PC-3 (cell line): Measurements from ENCODE around the gene MYO5C. TPM values are rescaled to one million over a fixed set of nuclear protein-coding genes. Genes with fewer than 3 reads are reported as not detected.

Experiments used
- ATAC-seq: fragments of 200-7000 bp; cut with Tn5 transposase; 2 replicates; pipeline ENCODE4 v1.9.1; 2020; ENCODE audit warnings: mild to moderate bottlenecking, moderate library complexity
- BruUV-seq: library from RNA; stranded (reverse); fragments of 400-500 nt; replicated peaks from 2 replicates; lab custom pipeline; 2021; lab: Mats Ljungman, UMichigan
- CTCF ChIA-PET: fragments of 300-600 bp; sonication (Branson Sonifier 250); formaldehyde crosslinking; loops from one replicate; lab custom pipeline; 2022; ENCODE audit warnings: antibody characterized with exemption; lab: Charles Lee
- POLR2A ChIA-PET: fragments of 300-600 bp; sonication (Branson Sonifier 250); formaldehyde crosslinking; loops from one replicate; lab custom pipeline; 2022; ENCODE audit warnings: antibody characterized with exemption; ENCODE audit not compliant: unreplicated experiment; lab: Charles Lee
- DNase-seq: peaks from one replicate; pipeline ENCODE4 v3.0.0-alpha.2; 2015
- H2AFZ ChIP-seq: fragments of 300-600 bp; sonication (generic); 2 replicates; pipeline ENCODE4 v1.6.0; 2016; ENCODE audit warnings: antibody characterized with exemption, low read length
- H3F3A ChIP-seq: fragments of 300-600 bp; sonication (generic); one replicate; pipeline ENCODE4 v1.6.0; 2017; ENCODE audit warnings: antibody characterized with exemption, low read length, control low read depth, mild to moderate bottlenecking; ENCODE audit not compliant: unreplicated experiment
- H3K27ac ChIP-seq: fragments of 300-600 bp; sonication (generic); 2 replicates; pipeline ENCODE4 v1.5.1; 2016; ENCODE audit warnings: mild to moderate bottlenecking, low read length
- H3K27me3 ChIP-seq: fragments of 300-600 bp; sonication (generic); 2 replicates; pipeline ENCODE4 v1.6.1; 2016; ENCODE audit warnings: low read length, mixed read lengths
- H3K36me3 ChIP-seq: fragments of 300-600 bp; sonication (generic); 2 replicates; pipeline ENCODE4 v1.6.1; 2016; ENCODE audit warnings: low read depth, mixed run types, low read length, mixed read lengths
- H3K4me1 ChIP-seq: fragments of 300-600 bp; sonication (generic); 2 replicates; pipeline ENCODE4 v1.5.1; 2016; ENCODE audit warnings: low read length; ENCODE audit not compliant: insufficient read depth
- H3K4me2 ChIP-seq: fragments of 300-600 bp; sonication (generic); 2 replicates; pipeline ENCODE4 v1.6.0; 2016; ENCODE audit warnings: low read length
- H3K4me3 ChIP-seq: fragments of 300-600 bp; sonication (generic); 2 replicates; pipeline ENCODE4 v1.5.1; 2016; ENCODE audit warnings: mild to moderate bottlenecking, low read length, mixed read lengths
- H3K79me2 ChIP-seq: fragments of 300-600 bp; sonication (generic); 2 replicates; pipeline ENCODE4 v1.6.1; 2017; ENCODE audit warnings: low read length, mixed read lengths
- H3K9ac ChIP-seq: fragments of 300-600 bp; sonication (generic); 2 replicates; pipeline ENCODE4 v1.6.0; 2016; ENCODE audit warnings: mild to moderate bottlenecking, low read length
- H3K9me2 ChIP-seq: fragments of 300-600 bp; sonication (generic); replicated peaks from 2 replicates; pipeline ENCODE4 v1.6.1; 2016; ENCODE audit warnings: mixed run types, low read length, mixed read lengths
- H3K9me3 ChIP-seq: fragments of 300-600 bp; sonication (generic); 2 replicates; pipeline ENCODE4 v1.6.1; 2016; ENCODE audit warnings: low read length, mixed read lengths
- H4K20me1 ChIP-seq: fragments of 300-600 bp; sonication (generic); 2 replicates; pipeline ENCODE4 v1.6.1; 2016; ENCODE audit warnings: low read length, mixed read lengths
- CTCF ChIP-seq: fragments of 300-600 bp; sonication (generic); conservative IDR thresholded peaks from 2 replicates; pipeline ENCODE4 v1.5.1; 2017; ENCODE audit warnings: antibody characterized with exemption, low read depth, mild to moderate bottlenecking, low read length
- EZH2 ChIP-seq: fragments of 300-600 bp; sonication (generic); IDR thresholded peaks from one replicate; pipeline ENCODE4 v1.6.1; 2017; ENCODE audit warnings: antibody characterized with exemption, mild to moderate bottlenecking, low read length; ENCODE audit not compliant: unreplicated experiment
- EZH2phosphoT487 ChIP-seq: fragments of 300-600 bp; sonication (generic); IDR thresholded peaks from 2 replicates; pipeline ENCODE4 v1.6.1; 2018; ENCODE audit warnings: mild to moderate bottlenecking, antibody characterized with exemption, low read length, borderline replicate concordance
- intact Hi-C: fragments of 100-400 bp; cut with micrococcal nuclease; formaldehyde crosslinking; loops from 2 replicates; pipeline ENCODE4 v1.9.0; 2023
- total RNA-seq: library from RNA; depleted of rRNA; stranded (reverse); fragments of >200 nt; gene quantifications from 2 replicates; pipeline ENCODE4 v1.2.3, GENCODE V29; 2014

Gene MYO5C
- total RNA-seq, 1 experiment from 2014 or later, result 17.7 TPM

- TF ChIP-seq EZH2phosphoT487, result no peak
- TF ChIP-seq EZH2, result no peak
- no peak for TF ChIP-seq CTCF
- DNase-seq (no peak), ATAC-seq (no peak)
- H4K20me1 ChIP-seq, result no peaks in the 10 kb centered on the region
- no peak overlapping the region for H3K27ac ChIP-seq
- H3K27me3 ChIP-seq, result no peaks in the 10 kb centered on the region
- H3K79me2 ChIP-seq, result peaks cover 15% of the 10 kb centered on the region
- intact Hi-C loops, result no loop called here
- BruUV-seq, result TSS peak; percentile 9
- no peak overlapping the region for H2AFZ ChIP-seq
- peaks cover 33% of the 10 kb centered on the region; the same call in 1 of the 2 replicates for H3K36me3 ChIP-seq
- H3K4me2 ChIP-seq, result no peak overlapping the region
- CTCF ChIA-PET, result no interaction called here
- H3K9me2 ChIP-seq, result no peaks in the 10 kb centered on the region
- no peaks in the 10 kb centered on the region for H3K4me1 ChIP-seq
- H3K4me3 ChIP-seq, result no peak overlapping the region
- no peaks in the 10 kb centered on the region for H3F3A ChIP-seq
- POLR2A ChIA-PET, result no interaction called here
- no peaks in the 10 kb centered on the region for H3K9me3 ChIP-seq
- no peak overlapping the region for H3K9ac ChIP-seq
Observed at GRCh38 chr15:52278636-52279367, 16.8 kb downstream of the MYO5C start.

- Histone ChIP-seq H3K4me3 (no peak overlapping the region), H3K4me1 (no peaks in the 10 kb centered on the region), H3K4me2 (no peak overlapping the region), H4K20me1 (no peaks in the 10 kb centered on the region), H3K27ac (no peak overlapping the region), H3K79me2 (peaks cover 9% of the 10 kb centered on the region; the same call in 1 of the 2 replicates), H3K9me2 (no peaks in the 10 kb centered on the region), H3K9ac (no peak overlapping the region), H2AFZ (no peak overlapping the region), H3K36me3 (peaks cover 33% of the 10 kb centered on the region; the same call in 1 of the 2 replicates), H3K9me3 (no peaks in the 10 kb centered on the region), H3F3A (no peaks in the 10 kb centered on the region), H3K27me3 (no peaks in the 10 kb centered on the region)
- POLR2A ChIA-PET, result no interaction called here
- CTCF ChIA-PET, result no interaction called here
- ATAC-seq (no peak), DNase-seq (no peak)
- BruUV-seq, result no TSS peak
- intact Hi-C loops, result no loop called here
- TF ChIP-seq EZH2, result no peak
- TF ChIP-seq EZH2phosphoT487, result no peak
- no peak for TF ChIP-seq CTCF
Observed at GRCh38 chr15:52278135-52278534, 17.5 kb downstream of the MYO5C start.

GRCh38 chr15:52277575-52277974 lies 18.0 kb downstream of the MYO5C start:
- Histone ChIP-seq H3K4me3 (no peak overlapping the region), H3K4me1 (no peaks in the 10 kb centered on the region), H3K36me3 (peaks cover 33% of the 10 kb centered on the region; the same call in 1 of the 2 replicates), H3K27ac (no peak overlapping the region), H3K27me3 (no peaks in the 10 kb centered on the region), H4K20me1 (no peaks in the 10 kb centered on the region), H3K9me2 (no peaks in the 10 kb centered on the region), H3K9me3 (no peaks in the 10 kb centered on the region), H3F3A (no peaks in the 10 kb centered on the region), H3K79me2 (0 out of 2 replicates have a peak, but pooled peaks cover 4% of the 10 kb centered on the region), H2AFZ (no peak overlapping the region), H3K4me2 (no peak overlapping the region), H3K9ac (no peak overlapping the region)
- TF ChIP-seq CTCF, result no peak
- TF ChIP-seq EZH2phosphoT487, result no peak
- TF ChIP-seq EZH2, result no peak
- DNase-seq, result no peak
- ATAC-seq, result no peak
- ChIA-PET CTCF (no interaction called here), POLR2A (no interaction called here)
- BruUV-seq, result no TSS peak
- intact Hi-C loops, result no loop called here
